ENCODE measurements around the gene STS.

The STS gene

DNA sequence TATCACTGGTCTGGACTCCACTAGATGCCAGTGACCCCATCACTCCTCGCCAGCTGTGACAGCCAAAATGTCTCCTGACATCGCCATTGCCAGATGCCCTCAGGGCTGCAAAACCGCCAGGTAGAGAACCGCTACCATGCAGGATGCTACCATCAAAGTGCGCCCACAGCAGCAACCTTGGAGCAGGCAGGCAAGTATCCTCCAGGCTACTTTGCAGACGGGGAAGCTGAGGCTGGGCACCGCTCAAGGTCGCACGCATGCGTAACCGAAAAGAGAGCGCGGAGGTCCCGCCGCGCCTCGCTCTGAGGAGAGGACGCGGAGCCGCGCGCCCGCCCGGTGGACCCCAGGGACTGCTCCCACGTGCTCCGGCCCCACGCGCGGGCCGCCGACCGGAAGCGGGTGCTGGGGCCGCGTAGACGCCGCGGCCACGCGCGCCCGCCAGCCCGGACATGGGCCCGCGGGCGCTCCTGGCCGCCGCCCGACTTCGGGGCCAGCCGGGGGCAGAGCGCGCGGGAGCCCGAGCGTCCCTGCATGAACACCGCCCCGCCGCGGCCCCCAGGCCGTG, at the start of gene STS:
Gene STS, plus strand, starts transcription at position 300 of the 565 bp plus-strand sequence. CDS start 105,488 bp downstream, outside the sequence.
- no peak for DNase-seq

DNA sequence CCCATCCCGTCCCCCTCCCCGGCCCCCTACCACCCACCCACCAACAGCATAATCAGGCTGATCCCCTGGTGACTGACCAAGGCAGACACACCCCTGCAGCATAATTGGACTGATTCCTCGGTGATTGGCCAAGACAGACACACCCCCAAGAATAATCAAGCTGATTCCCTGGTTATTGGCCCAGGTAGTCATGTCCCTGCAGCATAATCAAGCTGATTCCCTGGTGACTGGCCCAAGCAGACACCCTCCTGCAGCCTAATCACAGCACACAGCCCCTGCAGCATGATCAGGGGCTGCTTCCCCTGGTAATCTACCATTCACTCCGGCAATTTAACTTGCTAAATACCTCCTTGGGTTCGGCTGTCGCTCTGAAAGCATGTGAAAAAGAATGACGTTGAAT, 47.5 kb upstream of the STS start:
- no peak for DNase-seq

- DNase-seq: no peak
Measured at GRCh38 chrX:7102119-7102518, 45.4 kb upstream of the STS start.

- DNase-seq: no peak
Measured at GRCh38 chrX:7106649-7107048, 40.9 kb upstream of the STS start.

GRCh38 chrX:7108030-7108429, 39.5 kb upstream of the STS start:
- no peak for DNase-seq

GRCh38 chrX:7109049-7109531, 38.4 kb upstream of the STS start:
- DNase-seq: no peak

GRCh38 chrX:7109838-7110793, 37.4 kb upstream of the STS start:
- no peak for DNase-seq

DNA sequence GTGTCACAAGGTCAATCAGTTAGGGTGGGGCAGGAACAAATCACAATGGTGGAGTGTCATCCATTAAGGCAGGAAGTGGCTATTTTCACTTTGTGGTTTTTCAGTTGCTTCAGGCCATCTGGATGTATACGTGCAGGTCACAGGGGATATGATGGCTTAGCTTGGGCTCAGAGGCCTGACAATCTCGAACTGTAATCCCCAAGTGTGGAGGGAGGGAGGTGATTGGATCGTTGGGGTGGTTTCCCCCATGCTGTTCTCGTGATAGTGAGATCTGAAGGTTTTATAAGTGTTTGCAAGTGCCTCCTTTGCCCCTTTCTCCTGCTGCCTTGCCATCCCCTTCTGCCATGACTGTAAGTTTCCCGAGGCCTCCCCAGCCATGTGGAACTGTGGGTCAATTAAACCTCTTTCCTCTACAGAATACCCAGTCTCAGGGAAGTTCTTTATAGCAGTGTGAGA, 36.7 kb upstream of the STS start:
- DNase-seq: no peak

DNA sequence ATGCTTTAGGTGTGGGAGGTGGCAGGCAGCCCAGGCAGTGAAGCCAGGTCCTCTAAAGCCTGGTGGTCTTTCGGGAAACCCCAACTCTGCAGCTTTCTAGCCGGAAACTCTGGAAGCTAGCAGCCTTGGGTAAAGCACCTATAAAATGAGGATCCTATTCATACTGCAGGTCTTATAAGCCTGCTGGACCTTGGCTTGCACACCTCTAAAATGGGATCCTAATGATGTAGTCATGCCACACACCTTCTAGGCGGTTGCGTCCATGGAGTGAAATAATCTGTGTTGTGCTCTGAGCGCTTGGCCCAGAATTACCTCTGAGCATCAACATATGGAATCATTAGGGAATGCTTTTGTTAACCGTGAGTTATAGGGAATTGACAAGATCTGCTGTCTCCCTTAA, 36.0 kb upstream of the STS start:
- DNase-seq: no peak

DNA sequence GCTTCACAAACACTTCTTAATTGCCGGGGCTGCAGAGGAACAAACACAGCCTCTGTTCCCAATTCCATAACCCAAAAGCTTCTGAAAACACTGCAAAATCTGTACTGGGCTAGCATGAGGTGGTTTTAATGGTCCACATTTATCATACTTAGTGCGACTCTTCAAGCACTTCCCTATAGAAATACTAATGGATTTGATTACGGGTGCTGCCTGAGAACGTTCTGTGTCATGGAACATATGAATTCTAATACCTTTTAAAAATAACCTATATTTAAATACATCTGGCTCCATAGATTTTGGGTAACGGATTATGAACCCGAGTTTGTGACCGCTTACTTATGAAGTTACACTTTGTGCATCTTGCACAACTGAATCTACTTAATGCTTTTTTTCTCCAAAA, 35.4 kb upstream of the STS start:
- no peak for DNase-seq

DNA sequence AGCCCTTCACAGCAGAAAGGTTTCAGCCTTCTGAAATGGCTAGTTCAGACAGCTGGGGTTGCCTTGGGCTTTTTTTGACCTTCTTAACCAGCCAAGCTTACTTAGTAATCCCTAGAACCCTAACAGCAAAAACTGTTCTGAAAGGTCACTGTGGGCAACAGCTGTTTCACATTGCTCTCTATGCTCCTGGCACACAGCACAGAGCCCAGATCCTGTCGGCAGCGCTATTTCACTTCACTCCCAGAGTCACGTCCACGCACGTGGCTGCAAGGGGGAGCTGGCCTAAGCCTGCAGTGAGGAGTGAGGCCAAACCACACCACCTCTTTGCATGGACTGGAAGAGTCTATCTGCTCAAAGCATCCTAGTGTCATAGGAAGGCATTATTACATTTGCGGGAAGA, 32.0 kb upstream of the STS start:
- DNase-seq: no peak

DNA sequence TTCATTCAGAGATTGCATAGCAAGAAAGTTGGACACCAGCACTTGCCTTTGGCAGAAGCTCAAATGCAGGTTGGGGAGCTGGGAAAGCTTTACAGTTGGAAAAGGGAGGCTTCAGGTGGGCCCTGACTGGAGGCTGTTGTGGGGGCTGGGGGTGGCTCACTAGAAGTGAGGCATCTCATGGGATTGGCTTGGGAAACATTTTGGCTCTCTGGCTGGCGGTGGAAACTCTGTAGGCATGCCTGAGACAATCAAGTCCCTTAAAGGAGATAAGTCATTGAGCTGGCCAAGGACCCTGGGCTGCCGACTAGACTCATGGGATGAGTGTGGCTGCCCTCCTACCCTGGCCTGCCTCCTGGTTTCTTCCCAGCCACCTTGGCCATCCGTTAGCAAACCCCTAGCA, 31.4 kb upstream of the STS start:
- no peak for DNase-seq

DNA sequence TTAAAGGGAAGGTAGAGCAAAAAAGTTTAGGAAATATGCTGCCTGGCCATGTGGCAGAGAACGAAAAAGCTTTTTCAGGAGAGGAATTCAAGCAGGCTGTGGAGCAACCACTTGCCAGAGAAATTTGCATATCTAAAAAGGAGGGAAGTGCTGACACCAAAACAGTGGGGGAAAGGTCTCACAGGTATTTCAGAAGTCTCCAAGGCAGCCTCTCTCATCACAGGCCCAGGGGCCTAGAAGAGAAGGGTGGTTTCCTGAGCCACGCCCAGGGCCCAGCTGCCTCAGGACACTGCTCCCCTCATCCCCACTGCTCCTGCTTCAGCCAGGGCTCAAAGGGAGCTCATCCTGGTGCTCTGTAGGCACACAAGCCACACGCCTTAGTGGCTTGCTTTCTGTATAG, 29.9 kb upstream of the STS start:
- DNase-seq: no peak

DNA sequence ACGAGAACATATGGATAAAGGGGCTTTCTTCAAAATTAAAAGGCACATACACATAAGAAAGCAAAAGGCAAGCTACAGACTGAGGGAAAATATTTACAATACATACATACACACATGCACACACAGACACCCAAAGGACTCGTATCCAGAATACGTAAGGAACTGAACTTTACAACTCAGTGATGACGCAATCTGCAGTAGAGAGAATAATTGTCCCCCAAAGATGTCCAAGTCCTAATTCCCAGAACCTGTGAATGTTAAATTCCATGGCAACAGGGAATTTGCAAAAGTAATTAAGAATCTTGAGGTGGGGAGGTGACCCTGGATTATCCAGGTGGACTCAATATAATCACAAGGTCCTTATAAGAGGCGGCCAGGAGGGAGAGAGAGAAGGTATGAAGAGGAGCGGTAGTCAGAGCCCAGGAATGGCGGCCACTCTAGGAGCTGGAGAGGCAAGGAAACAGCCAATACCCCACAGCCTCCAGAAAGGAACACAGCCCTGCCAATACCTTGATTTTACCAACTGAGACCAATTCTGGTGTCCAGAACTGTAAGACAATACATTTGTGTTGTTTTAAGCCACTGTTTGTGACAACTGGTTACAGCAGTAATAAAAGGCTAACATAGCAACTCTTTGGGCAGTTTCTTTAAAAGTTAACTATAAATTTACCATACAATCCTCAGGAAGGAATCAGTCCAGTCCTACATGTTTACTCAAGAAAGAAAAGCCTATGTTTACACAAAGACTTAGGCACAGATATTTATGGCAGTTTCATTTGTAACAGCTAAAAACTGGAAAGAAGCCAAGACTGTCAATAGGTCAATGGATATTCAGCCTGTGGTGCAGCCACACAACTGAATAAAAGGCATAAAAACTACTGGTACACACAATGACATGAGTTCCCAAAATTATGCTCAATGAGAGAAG, 27.3 kb upstream of the STS start:
- DNase-seq: no peak

- DNase-seq: no peak
Measured at GRCh38 chrX:7120878-7121219, 26.7 kb upstream of the STS start.

DNA sequence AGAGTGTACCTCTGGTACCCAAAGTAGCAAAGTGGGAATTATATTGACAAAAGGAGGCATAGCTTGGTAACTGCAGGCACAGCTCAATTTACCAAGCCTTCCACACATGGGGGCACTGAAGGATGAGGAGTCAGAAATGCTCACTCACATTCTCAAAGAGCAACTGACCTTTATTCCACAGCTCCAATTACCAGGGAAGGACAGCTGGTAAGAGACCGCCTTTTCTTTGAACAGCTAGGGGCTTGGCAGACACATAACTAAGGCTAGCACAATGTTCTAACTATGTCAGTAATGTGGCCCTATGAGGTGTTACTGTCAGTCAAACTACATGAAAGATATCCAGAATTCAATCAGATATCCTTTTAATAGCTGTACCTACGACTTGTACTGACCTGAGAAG, 20.5 kb upstream of the STS start:
- no peak for DNase-seq

DNA sequence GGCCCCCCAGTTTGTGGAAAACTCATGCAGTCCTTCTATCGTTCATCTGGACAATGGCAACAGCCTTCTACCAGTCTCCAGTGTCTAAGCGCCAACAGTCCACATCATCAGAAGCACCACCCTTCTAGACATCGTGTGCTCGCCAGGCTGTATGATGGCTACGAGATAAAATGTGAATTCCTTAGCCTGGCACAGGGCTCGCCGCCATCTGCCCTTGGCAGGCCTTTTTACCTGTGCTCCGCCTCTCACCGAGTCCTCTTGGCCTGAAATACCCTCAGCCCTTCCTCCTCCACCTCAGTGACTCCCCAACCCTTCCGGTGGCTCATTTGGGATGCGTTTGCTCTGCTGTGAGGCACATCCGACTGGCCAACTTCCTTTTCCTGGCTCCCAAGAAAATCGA, 15.9 kb upstream of the STS start:
- no peak for DNase-seq

GRCh38 chrX:7132335-7133049, 15.0 kb upstream of the STS start:
- no peak for DNase-seq

DNA sequence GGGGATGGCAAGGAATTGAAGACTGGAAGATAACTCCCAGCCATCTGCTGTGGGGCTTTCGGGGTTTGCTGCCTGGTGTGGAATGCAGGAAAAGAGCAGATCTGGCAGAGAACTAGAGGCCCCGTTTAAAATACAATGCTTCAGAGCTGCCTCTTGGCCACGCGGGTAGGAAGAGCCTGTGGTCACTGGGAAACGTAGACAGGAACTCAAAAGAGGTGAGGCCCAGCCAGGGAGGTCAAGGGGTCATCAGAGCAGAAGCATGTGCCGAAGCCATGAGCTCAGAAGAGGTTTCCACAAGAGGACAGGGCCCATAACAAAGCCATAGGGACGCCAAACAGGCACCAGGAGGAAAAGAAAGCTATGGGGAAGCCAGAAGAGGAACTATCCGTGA, 14.5 kb upstream of the STS start:
- no peak for DNase-seq

- no peak for DNase-seq
Measured at GRCh38 chrX:7134981-7135380, 12.5 kb upstream of the STS start.

DNA sequence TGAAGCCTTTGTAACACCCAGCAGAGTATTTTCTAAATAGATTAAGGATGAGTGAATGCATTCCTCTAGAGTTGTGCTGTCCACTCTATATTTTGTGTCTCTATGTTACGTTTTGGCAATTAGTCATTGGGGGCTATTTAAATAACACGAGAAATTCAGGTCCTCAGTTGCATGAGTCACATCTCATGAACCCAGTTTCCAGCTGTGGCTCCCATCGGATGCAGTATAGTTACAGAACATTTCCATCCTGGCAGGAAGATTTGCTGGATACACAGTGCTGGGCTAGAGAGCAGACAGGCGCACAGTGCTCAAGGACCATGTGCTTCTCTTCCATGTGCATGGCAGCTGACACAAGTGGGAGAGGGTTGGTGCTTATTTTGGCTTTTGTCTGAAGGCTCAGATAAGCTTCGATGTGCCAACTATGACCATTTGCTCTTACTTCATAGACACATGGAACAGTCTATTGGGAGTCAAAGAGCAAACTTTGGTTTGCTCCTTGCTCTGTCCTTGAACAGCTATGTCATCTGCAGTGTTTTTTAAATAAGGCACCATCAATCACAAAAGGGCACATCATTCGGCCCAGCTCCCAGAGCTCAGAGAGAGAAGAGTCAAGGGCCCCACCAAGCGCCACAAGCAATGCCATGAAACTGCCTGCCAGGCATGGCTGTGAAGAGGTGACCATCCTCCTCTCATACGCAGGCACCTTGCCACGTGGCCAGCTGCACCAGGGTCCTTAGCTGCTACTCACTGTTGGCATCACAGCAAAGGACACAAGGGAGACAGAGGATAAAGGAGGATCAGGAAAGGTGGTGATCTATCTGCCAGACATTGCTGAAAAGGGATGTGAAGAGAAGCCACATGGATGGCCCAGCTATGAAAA, 8.1 kb upstream of the STS start:
- DNase-seq: no peak

- DNase-seq: no peak
Measured at GRCh38 chrX:7143076-7143475, 4.4 kb upstream of the STS start.
